ENCODE measurements around the gene CDK5RAP2. TPM values are rescaled to one million over a fixed set of nuclear protein-coding genes. Genes with fewer than 3 reads are reported as not detected.

CDK5RAP2 gene
- total RNA-seq, 1 experiment from 2014 or later = 56.4 TPM

DNA sequence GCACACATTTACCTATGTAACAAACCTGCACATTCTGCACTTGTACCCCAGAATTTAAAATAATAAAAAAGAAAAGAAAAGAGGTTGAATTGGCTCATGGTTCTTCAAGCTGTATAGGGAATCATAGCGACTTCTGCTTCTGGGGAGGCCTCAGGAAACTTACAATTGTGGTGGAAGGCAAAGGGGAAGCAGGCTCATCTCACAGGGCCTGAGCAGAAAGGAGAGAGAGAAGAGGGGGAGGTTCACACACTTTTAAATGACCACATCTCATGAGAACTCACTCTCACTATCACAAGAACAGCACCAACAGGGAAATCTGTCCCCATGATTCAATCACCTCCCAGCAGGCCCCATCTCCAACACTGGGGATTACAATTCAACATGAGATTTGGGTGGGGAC is 214.6 kb downstream of the CDK5RAP2 start:
- H2BK15ac ChIP-seq (ENCODE audit: low read depth, low read length) = no peak overlapping the region
- H2AFZ ChIP-seq (ENCODE audit: low read length) = no peak overlapping the region
- H3K27ac ChIP-seq (ENCODE audit: insufficient read length, low read depth, low read length) = no peak overlapping the region
- H4K20me1 ChIP-seq (ENCODE audit: control insufficient read depth, insufficient read depth, insufficient read length) = no peaks in the 10 kb centered on the region
- H2BK120ac ChIP-seq (ENCODE audit: low read depth, low read length, poor library complexity, severe bottlenecking) = no peak overlapping the region
- H3K4me3 Mint-ChIP-seq = no peak overlapping the region
- no peak for DNase-seq
- H2AK5ac ChIP-seq (ENCODE audit: insufficient read length, low read length) = no peak overlapping the region
- H3K23ac ChIP-seq (ENCODE audit: insufficient read length, low read depth, low read length) = no peak overlapping the region
- H3K14ac ChIP-seq (ENCODE audit: insufficient read depth, low read length) = no peak overlapping the region
- H3K36me3 Mint-ChIP-seq (ENCODE audit: insufficient read depth in 1 of 3, low read depth in 3 of 3) = peaks cover 0 to 5% (median 5%) of the 10 kb centered on the region in 3 experiments; a peak in 3 of 7 replicates
- no peaks in the 10 kb centered on the region for H3K23me2 ChIP-seq (ENCODE audit: insufficient read length, low read depth, low read length, poor library complexity, severe bottlenecking)
- no peak overlapping the region for H2BK5ac ChIP-seq (ENCODE audit: insufficient read length, low read length)
- H4K91ac ChIP-seq (ENCODE audit: insufficient read length, low read depth, low read length) = no peak overlapping the region
- H3K4ac ChIP-seq (ENCODE audit: low read depth, low read length) = no peak overlapping the region
- no peaks in the 10 kb centered on the region for H3K79me1 ChIP-seq (ENCODE audit: insufficient read depth, low read depth, low read length, poor library complexity, severe bottlenecking)
- H2BK12ac ChIP-seq (ENCODE audit: insufficient read length, low read depth, low read length) = no peak overlapping the region
- H3K18ac ChIP-seq (ENCODE audit: insufficient read length, low read depth, low read length) = no peak overlapping the region
- no peak overlapping the region for H3K4me2 ChIP-seq (ENCODE audit: insufficient read depth, insufficient read length, low read length)
- no CpG with 5 or more reads among the region's 1 CpG for WGBS (ENCODE audit: extremely low coverage, insufficient read length, low lambda C conversion rate)
- H3T11ph ChIP-seq (ENCODE audit: low read length) = no peak overlapping the region
- no peaks in the 10 kb centered on the region for H3K27me3 ChIP-seq (ENCODE audit: insufficient read depth, low read length)
- no peak overlapping the region for H2BK20ac ChIP-seq (ENCODE audit: low read depth, low read length, poor library complexity, severe bottlenecking)
- peaks cover 11 to 17% of the 10 kb centered on the region in 2 experiments; a peak in 3 of 4 replicates for H3K4me1 Mint-ChIP-seq
- no peaks in the 10 kb centered on the region for H3K4me1 ChIP-seq (ENCODE audit: insufficient read depth, low read length)
- no peaks in the 10 kb centered on the region for H3K79me2 ChIP-seq (ENCODE audit: insufficient read depth, low read length)
- no peak overlapping the region for H3K27ac Mint-ChIP-seq
- H3K9ac ChIP-seq (ENCODE audit: extremely low read depth, insufficient read length, low read length) = no peak overlapping the region
- TF ChIP-seq, protein P1, sequence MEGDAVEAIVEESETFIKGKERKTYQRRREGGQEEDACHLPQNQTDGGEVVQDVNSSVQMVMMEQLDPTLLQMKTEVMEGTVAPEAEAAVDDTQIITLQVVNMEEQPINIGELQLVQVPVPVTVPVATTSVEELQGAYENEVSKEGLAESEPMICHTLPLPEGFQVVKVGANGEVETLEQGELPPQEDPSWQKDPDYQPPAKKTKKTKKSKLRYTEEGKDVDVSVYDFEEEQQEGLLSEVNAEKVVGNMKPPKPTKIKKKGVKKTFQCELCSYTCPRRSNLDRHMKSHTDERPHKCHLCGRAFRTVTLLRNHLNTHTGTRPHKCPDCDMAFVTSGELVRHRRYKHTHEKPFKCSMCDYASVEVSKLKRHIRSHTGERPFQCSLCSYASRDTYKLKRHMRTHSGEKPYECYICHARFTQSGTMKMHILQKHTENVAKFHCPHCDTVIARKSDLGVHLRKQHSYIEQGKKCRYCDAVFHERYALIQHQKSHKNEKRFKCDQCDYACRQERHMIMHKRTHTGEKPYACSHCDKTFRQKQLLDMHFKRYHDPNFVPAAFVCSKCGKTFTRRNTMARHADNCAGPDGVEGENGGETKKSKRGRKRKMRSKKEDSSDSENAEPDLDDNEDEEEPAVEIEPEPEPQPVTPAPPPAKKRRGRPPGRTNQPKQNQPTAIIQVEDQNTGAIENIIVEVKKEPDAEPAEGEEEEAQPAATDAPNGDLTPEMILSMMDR (conservative IDR thresholded peaks at IDR 0.05) = no peak
- H3K9me3 Mint-ChIP-seq = peaks cover 4 to 5% of the 10 kb centered on the region in 2 experiments; a peak in 3 of 5 replicates
- H3K27me3 Mint-ChIP-seq (ENCODE audit: low read depth) = no peaks in the 10 kb centered on the region; the same call in 1 of the 2 replicates
- no peak overlapping the region for H4K8ac ChIP-seq (replicated peaks; ENCODE audit: insufficient read length, low read depth, low read length)
- H4K5ac ChIP-seq (ENCODE audit: insufficient read length, low read depth, low read length) = no peak overlapping the region
- no peaks in the 10 kb centered on the region for H3K9me3 ChIP-seq (ENCODE audit: control insufficient read depth, low read depth, low read length)
- no peak overlapping the region for H3K56ac ChIP-seq (ENCODE audit: insufficient read length, low read depth, low read length)

All from H9 (cell line).